GM19193 (cell line): ENCODE measurements around the gene OR2G2.

Experiments used
- POLR2A ChIP-seq: IDR thresholded peaks from 4 replicates; pipeline ENCODE4 v1.6.1; 2011; ENCODE audit not compliant: insufficient read depth, insufficient read length; ENCODE audit errors: extremely low read depth

OR2G2 gene, protein sequence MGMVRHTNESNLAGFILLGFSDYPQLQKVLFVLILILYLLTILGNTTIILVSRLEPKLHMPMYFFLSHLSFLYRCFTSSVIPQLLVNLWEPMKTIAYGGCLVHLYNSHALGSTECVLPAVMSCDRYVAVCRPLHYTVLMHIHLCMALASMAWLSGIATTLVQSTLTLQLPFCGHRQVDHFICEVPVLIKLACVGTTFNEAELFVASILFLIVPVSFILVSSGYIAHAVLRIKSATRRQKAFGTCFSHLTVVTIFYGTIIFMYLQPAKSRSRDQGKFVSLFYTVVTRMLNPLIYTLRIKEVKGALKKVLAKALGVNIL

DNA sequence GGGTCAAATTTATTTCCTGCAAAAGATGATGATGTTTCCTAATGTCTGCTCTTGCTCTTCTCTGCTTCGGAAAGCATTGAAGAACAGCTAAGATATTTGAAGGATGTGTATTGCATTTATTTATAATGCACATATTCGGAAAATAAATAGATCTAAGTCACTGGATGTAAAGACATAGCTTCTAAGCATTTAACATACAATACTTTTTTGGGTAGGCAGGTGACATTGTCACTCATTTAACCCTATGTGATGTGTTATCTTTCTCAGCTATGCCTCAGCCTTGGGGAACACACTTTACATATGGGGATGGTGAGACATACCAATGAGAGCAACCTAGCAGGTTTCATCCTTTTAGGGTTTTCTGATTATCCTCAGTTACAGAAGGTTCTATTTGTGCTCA, at the start of gene OR2G2:
OR2G2 (plus strand) TSS at position 301 of the 400 bp plus-strand sequence; CDS start at position 301, 0 bp downstream.
- TF ChIP-seq POLR2A, result no peak

DNA sequence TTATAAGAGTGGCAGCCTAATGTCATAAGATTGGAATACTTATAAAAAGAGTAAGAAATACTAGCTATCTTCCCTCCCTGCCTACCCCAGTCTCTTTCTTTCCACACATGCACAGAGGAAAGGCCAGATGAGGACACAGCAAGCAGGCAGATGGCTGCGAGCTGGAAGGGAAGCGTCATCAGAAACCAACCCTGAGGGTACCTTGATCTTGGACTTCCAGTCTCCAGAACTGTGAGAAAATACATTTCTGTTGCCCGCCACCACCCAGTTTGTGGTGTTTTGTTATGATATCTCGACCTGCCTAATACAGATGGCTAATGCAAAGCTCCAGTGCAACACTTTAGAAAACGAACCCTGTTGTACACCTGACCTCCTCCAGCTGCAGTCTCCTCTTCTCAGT, 49.6 kb upstream of the OR2G2 start:
- no peak for TF ChIP-seq POLR2A

DNA sequence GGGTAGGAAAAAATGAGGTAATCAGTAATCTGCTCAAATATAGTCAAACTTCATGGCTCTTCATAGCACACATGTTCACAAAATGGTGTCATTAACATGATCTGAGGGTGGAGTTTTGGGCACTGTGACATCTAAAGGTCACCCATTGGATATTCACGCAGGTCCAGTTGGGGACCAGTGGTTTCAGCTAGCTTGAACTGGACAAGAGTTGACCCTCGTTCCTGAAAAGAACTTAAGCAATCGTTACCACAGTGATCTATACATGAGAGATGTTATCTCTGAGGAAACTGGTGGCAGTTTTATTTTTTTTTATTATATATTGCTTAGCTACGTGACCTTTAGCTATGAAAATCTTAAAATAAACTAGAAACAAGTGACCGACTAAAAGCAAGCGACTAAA, 48.9 kb upstream of the OR2G2 start:
- TF ChIP-seq POLR2A, result no peak

DNA sequence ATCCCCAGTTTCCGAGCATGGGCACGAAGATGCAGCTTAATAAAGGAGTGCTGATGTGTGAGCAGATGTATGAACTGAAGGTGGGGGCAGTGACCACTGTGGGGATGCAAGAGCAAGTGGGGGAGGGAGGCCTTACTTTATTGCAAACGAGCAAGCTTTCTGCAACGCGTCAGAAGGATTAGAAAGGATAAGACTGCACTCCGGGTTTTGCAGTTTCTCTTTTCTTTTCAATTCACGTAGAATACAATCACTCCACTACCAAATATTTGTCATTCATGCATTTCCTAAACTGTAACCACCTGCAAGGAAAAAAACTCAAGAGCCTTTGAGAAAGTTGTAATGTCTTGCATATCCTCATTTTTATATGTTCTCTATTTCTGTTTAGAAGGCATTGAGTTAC, 47.6 kb upstream of the OR2G2 start:
- no peak for TF ChIP-seq POLR2A

DNA sequence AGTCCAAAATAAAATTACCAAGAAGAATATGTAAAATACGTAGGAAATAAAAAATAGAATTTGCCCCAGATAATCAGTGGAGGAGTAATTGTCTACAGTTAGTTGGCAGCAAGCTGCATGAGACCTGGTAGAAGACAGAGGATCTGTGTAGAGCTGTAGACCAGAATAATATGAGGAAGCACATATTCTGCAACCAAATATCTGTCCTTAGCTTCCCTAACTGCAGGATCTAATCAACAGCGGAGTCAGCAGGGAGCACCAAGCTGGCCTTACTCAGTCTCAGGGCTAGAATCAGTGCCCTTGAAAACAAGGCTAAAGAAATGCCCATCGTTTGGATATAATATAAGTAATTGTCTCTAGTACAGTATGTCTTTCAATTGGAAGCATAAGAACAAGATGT, 45.3 kb upstream of the OR2G2 start:
- TF ChIP-seq POLR2A, result no peak

DNA sequence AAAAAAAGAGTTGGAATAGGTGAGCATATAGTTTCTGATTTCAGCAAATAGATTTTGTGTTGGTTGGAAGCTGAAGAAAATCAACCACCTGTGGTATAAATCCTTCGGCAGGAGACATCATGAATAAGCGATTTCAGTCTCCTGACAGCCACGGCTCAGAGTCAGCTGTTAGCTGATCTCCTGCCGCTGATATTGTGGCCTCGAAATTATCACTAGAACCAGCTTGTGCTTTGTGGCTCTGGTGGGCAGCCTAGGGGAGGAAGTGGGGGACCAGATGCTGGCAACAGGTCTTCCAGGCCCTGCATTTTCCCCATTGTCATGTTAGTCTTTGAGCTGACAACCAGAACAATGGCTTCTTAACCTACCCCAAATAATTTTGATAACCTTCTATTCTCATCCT, 40.1 kb upstream of the OR2G2 start:
- no peak for TF ChIP-seq POLR2A

DNA sequence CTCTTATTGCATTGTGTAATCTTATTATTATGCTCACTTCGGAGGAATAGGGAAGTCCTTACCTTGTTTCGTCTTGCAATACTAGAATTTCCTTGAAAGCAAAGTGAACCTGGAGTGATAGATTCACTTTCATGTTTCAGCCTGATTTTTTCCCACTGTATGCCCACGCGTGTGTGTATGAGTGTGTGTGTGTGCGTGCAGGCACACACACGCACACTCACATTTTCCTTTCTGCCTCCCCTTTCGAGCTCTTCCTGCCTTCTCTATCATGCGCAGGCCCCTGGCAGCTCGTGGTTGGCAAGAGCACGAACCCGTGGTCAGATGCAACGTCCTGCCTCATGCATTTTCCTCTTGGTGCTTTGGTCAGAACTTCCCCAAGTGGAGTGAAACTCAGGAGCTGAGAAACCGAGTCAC, 39.4 kb upstream of the OR2G2 start, which contains the start of gene GCSAML:
GCSAML (plus strand) TSS at position 366 of the 414 bp plus-strand sequence. CDS start 58 bp downstream, outside the sequence.
- TF ChIP-seq POLR2A, result no peak

DNA sequence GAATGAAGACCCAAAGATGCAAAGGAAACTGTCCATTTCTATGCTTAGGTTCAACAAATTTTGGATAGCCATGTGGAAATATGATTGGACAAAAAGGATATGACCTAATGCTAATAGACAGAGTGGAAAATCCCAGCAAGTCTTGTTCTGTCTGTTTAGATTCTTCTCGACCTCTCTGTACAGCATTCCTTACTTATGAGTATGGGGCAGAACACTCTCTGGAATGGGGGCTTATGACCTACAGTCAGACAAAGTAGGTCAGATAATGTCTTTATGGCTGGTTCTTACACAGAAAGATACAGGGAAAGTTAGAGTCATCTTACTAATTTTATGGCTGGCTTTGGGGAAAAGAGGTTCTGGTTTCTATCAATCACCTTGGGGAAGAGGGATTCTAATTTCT, 36.4 kb upstream of the OR2G2 start:
- TF ChIP-seq POLR2A, result no peak

DNA sequence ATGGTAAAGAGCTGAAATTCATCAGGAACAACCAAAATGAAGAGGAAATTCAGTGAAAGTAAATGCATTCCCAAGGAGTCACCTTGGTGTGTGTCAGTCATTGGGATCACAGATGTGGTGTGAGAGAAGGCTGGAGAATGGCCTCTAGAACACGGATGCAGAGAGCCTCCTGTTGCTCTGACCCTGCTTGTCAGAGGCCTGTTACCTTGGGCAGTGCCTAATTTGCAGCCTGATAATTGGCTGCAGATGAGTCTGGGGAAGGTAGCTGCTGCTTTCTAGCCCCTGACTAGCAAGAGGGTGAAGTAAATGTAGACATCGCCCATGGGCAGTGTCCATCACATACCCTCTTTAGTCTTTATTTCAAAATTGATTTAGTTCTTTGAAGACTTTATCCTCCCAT, 35.9 kb upstream of the OR2G2 start:
- TF ChIP-seq POLR2A, result no peak

DNA sequence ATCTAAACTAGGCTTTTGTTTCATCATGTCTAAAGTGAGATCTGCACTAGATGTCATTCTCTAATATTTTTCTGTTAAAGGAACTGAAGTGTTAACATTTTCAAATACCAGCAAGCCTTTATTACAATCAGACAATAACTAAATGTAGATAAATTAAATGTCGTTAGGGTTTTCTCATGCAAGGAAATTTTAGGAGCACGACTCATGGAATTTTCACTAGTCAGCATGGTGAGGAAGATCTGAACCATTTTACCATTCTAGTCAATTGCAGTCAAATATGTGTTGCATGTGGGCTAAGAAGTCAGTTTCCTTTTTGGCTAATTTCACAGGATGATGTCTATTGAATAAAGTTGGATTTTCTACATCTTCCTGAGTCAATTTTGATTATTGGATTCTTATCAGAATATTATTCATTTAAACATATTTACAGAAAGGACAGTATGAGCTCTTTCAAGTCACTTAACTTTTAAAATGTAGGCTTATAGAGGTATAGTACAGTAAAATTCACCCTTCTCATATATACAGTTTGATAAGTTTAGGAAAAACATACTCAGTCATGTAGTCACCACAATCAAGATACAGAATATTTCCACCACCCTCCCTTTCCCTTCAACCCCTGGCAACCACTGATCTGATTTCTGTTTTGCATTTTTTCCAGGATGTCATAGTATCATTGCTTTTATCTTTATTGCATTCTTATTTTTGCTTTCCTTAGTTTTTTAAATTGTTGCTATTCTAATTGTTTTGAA, 30.1 kb upstream of the OR2G2 start:
- TF ChIP-seq POLR2A, result no peak

DNA sequence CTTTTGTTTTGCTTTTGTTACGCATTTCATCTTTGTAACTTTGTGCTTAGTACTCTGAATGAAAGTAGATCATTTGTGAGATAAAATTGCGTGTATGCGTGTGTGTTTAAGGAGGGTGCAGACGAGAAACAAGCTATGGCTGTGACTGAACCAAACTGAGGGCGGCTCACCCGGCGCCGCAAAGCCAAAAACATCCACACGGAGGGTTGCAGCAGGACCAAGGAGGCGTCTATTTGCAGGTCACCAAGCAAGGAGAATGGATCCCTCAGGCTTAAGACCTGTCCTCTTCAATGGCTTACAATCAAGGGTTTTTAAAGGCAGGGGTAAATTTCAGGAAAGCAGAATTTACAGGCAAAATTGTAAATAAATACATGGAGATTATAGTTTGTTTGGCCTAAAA, 26.4 kb upstream of the OR2G2 start:
- no peak for TF ChIP-seq POLR2A

DNA sequence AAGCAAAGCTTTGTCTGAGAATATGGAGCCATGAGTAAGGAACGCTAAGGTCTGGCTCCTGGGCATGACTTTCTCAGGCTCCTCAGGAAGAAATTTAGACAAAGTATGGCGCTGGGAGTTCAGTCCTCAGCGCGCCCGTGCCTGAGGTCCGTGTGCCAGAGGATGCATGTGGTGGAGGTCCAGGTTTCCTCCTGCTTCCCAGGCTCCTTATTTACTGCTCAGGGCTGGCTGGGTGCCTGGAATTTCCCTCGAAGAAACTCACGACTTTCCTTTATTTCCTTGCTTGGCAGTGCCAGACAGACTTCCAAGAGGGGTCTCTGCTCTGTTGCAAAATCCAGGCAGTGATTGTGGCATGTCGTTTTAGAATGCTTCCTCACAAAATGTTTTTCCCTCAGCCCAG, 26.0 kb upstream of the OR2G2 start:
- TF ChIP-seq POLR2A, result no peak

DNA sequence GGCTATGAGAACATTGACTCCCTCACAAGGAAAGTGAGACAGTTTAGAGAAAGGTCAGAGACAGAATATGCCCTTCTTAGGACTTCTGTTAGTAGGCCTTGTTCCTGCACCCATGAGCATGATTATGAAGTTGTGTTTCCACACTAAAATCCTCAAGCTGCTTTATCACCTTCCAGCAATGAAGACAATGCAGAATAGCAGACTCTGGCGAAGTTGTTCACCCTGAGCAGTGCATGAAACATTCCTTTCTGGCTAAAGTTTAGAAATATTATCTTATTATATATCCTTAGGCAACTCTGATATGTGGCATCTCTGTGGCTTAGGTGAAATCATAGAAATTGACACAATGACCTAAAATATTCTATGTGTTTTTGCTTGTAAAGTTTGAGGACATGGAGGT, 13.9 kb upstream of the OR2G2 start:
- no peak for TF ChIP-seq POLR2A

DNA sequence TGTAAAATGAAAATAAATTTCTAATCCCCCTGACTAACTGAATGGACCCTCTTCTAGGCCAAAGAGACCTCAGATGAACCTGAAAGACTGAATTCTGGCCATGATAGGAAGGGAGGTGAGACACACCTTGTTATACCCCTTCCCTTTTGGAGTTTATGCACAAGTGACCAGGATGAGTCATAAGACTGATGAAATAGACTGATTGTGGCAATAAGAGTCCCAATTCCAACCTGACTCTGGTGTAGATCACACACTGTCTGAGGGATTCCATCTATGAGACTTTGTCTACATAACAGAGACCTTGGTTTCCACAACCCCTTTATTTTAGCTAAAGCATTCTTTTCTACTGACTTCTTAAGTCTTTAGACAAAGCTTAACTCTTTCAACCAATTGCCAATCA, 13.5 kb upstream of the OR2G2 start:
- no peak for TF ChIP-seq POLR2A

DNA sequence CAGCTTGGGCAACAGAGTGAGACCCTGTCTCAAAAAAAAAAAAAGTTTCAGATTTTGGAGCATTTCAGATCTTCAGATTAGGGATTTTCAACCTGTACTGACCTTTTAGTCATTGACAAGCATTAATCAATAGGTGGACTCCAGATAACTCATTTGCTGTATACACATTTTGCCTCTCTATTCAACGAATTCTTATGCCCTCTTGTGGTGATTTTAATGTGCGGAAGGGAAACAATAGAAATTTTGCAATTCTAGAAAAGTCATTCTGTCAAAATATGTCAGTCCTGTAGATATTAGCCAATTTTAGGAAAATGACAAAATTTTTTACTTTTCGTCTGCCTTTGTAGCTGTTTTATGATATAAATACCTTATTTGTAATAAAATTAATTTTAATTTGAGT, 11.6 kb upstream of the OR2G2 start:
- TF ChIP-seq POLR2A, result no peak

DNA sequence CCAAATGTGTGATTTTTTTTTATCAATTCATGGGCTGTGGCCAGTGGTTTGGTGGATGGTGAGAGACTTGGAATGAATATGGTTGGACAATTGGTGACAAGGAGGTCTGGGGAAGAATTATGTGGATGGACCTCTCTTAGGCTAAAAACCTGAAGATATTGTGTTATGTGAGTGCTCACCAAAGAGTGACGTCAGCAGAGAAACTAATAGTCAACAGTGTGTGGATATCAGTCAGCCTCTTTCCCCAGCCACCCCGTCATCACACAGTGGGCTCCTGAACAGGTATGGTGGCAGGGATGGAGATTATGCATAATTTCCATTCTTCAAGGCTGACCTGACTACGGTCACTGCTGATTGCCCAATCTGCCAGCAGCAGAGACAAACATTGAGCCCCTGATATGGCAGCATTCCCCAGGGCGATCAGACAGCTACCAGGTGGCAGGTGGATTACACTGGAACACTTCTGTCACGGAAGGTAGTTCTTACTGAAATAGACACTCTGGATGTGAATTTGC, 9.2 kb upstream of the OR2G2 start:
- no peak for TF ChIP-seq POLR2A
